IMR-90 (cell line): Measurements from ENCODE around the gene UBE2N. TPM values are rescaled to one million over a fixed set of nuclear protein-coding genes. Genes with fewer than 3 reads are reported as not detected.

Experiments
- ATAC-seq: fragments of 200-7000 bp; cut with Tn5 transposase; 2 replicates; pipeline ENCODE4 v1.9.1; 2020; ENCODE audit warnings: low read depth, mild to moderate bottlenecking, moderate library complexity
- BruUV-seq: library from RNA; stranded (reverse); fragments of 400-500 nt; replicated peaks from 2 replicates; lab custom pipeline; 2021; lab: Mats Ljungman, UMichigan
- CTCF ChIA-PET: fragments of 300-600 bp; formaldehyde crosslinking; extraction: SDS; loops from one replicate; lab custom pipeline; 2021; ENCODE audit warnings: antibody characterized with exemption; lab: Yijun Ruan, JAX
- POLR2A ChIA-PET: fragments of 300-600 bp; sonication (Branson Sonifier 250); formaldehyde crosslinking; loops from one replicate; lab custom pipeline; 2022; ENCODE audit warnings: antibody characterized with exemption; ENCODE audit not compliant: unreplicated experiment; lab: Charles Lee
- DNase-seq: peaks from one replicate; pipeline ENCODE4 v3.0.0; 2013
- H2AFZ ChIP-seq: replicated peaks from 2 replicates; pipeline ENCODE3; 2013; ENCODE audit warnings: low read length, mild to moderate bottlenecking; ENCODE audit not compliant: poor library complexity
- H2AK5ac ChIP-seq: 2 replicates; pipeline ENCODE4 v1.6.1; 2013; ENCODE audit warnings: low read depth, low read length, inconsistent platforms
- H2AK9ac ChIP-seq: replicated peaks from 2 replicates; pipeline ENCODE3; 2013; ENCODE audit warnings: mild to moderate bottlenecking, low read depth, low read length, moderate library complexity; ENCODE audit not compliant: poor library complexity
- H2BK120ac ChIP-seq: 2 replicates; pipeline ENCODE4 v1.6.1; 2013; ENCODE audit warnings: low read depth, low read length, inconsistent platforms
- H2BK15ac ChIP-seq: 3 replicates; pipeline ENCODE4 v1.6.1; 2013; ENCODE audit warnings: low read depth, low read length, inconsistent platforms
- H2BK20ac ChIP-seq: 2 replicates; pipeline ENCODE4 v1.6.1; 2013; ENCODE audit warnings: low read depth, mild to moderate bottlenecking, inconsistent platforms, low read length, moderate library complexity
- H2BK5ac ChIP-seq: 2 replicates; pipeline ENCODE4 v1.6.1; 2013; ENCODE audit warnings: mild to moderate bottlenecking, low read depth, low read length, inconsistent platforms; ENCODE audit not compliant: poor library complexity, severe bottlenecking
- H3K14ac ChIP-seq: replicated peaks from 2 replicates; pipeline ENCODE4 v1.6.1; 2013; ENCODE audit warnings: low read depth, low read length, inconsistent platforms
- H3K18ac ChIP-seq: 2 replicates; pipeline ENCODE4 v1.6.1; 2013; ENCODE audit warnings: low read depth, low read length, control low read depth
- H3K23ac ChIP-seq: 2 replicates; pipeline ENCODE4 v1.6.1; 2013; ENCODE audit warnings: low read depth, low read length, inconsistent platforms
- H3K27ac ChIP-seq: 2 replicates; pipeline ENCODE4 v1.5.1; 2013; ENCODE audit warnings: mild to moderate bottlenecking, control low read depth, low read length; ENCODE audit not compliant: insufficient read depth
- H3K27me3 ChIP-seq: 2 replicates; pipeline ENCODE4 v1.6.1; 2013; ENCODE audit warnings: low read length; ENCODE audit not compliant: control insufficient read depth, insufficient read depth
- H3K36me3 ChIP-seq: 2 replicates; pipeline ENCODE4 v1.6.1; 2013; ENCODE audit warnings: low read length, mixed read lengths; ENCODE audit not compliant: control insufficient read depth, insufficient read depth
- H3K4ac ChIP-seq: 2 replicates; pipeline ENCODE4 v1.6.1; 2013; ENCODE audit warnings: low read depth, low read length, inconsistent platforms
- H3K4me1 ChIP-seq: 2 replicates; pipeline ENCODE4 v1.6.1; 2013; ENCODE audit warnings: low read length, mixed read lengths; ENCODE audit not compliant: control insufficient read depth, insufficient read depth
- H3K4me2 ChIP-seq: 2 replicates; pipeline ENCODE4 v1.6.1; 2013; ENCODE audit warnings: low read depth, mild to moderate bottlenecking, control low read depth, low read length, moderate library complexity
- H3K4me3 ChIP-seq: 2 replicates; pipeline ENCODE4 v1.5.1; 2013; ENCODE audit warnings: low read depth, mild to moderate bottlenecking, control low read depth, low read length, moderate library complexity; ENCODE audit not compliant: insufficient read depth
- H3K56ac ChIP-seq: 2 replicates; pipeline ENCODE4 v1.6.1; 2013; ENCODE audit warnings: low read length, inconsistent platforms; ENCODE audit not compliant: insufficient read depth; ENCODE audit errors: extremely low read depth
- H3K79me1 ChIP-seq, 2 experiments: 2 replicates each; pipeline ENCODE4 v1.6.1; 2013; ENCODE audit warnings: low read length in 2 of 2, inconsistent platforms in 1 of 2, low read depth in 1 of 2
- H3K9ac ChIP-seq: 2 replicates; pipeline ENCODE4 v1.6.1; 2013; ENCODE audit warnings: low read depth, low read length, control low read depth
- H3K9me1 ChIP-seq: 2 replicates; pipeline ENCODE4 v1.6.1; 2013; ENCODE audit warnings: low read length, inconsistent platforms; ENCODE audit not compliant: insufficient read depth
- H3K9me3 ChIP-seq: 2 replicates; pipeline ENCODE4 v1.6.1; 2013; ENCODE audit warnings: low read length; ENCODE audit not compliant: control insufficient read depth, insufficient read depth
- H4K20me1 ChIP-seq: 2 replicates; pipeline ENCODE4 v1.6.1; 2013; ENCODE audit warnings: low read length, inconsistent platforms; ENCODE audit not compliant: insufficient read depth
- H4K5ac ChIP-seq: 2 replicates; pipeline ENCODE4 v1.6.1; 2013; ENCODE audit warnings: mild to moderate bottlenecking, low read depth, low read length, control low read depth
- H4K8ac ChIP-seq, 2 experiments: 2 replicates each; pipeline ENCODE4 v1.6.1; 2013; ENCODE audit warnings: low read depth in 2 of 2, low read length in 2 of 2, control low read depth in 1 of 2, inconsistent platforms in 1 of 2
- H4K91ac ChIP-seq: 2 replicates; pipeline ENCODE4 v1.6.1; 2013; ENCODE audit warnings: low read depth, low read length, inconsistent platforms; ENCODE audit not compliant: insufficient read depth
- BHLHE40 ChIP-seq: fragments of 150-350 bp; IDR thresholded peaks from 2 replicates; pipeline ENCODE4 v1.6.1; 2016; ENCODE audit warnings: mild to moderate bottlenecking, low read depth, low read length
- CEBPB ChIP-seq: IDR thresholded peaks from 2 replicates; pipeline ENCODE4 v1.6.1; 2012; ENCODE audit warnings: low read depth, low read length, improper control_type of control experiment
- CHD1 ChIP-seq: IDR thresholded peaks from 2 replicates; pipeline ENCODE4 v1.6.1; 2012; ENCODE audit warnings: low read depth, low read length, improper control_type of control experiment
- FOS ChIP-seq: fragments of 150-350 bp; IDR thresholded peaks from 2 replicates; pipeline ENCODE4 v1.6.1; 2016; ENCODE audit warnings: low read depth, low read length
- MAZ ChIP-seq: IDR thresholded peaks from 2 replicates; pipeline ENCODE4 v1.6.1; 2012; ENCODE audit warnings: low read depth, mild to moderate bottlenecking, low read length, improper control_type of control experiment, moderate library complexity, borderline replicate concordance
- MXI1 ChIP-seq: IDR thresholded peaks from 2 replicates; pipeline ENCODE4 v1.6.1; 2012; ENCODE audit warnings: low read depth, mild to moderate bottlenecking, low read length, moderate library complexity, borderline replicate concordance
- POLR2A ChIP-seq: IDR thresholded peaks from 2 replicates; pipeline ENCODE4 v1.6.1; 2012; ENCODE audit warnings: mild to moderate bottlenecking, low read depth, low read length
- RAD21 ChIP-seq: IDR thresholded peaks from 2 replicates; pipeline ENCODE4 v1.6.1; 2012; ENCODE audit warnings: low read length, improper control_type of control experiment
- RCOR1 ChIP-seq: IDR thresholded peaks from 2 replicates; pipeline ENCODE4 v1.6.1; 2012; ENCODE audit warnings: mild to moderate bottlenecking, low read length, improper control_type of control experiment; ENCODE audit not compliant: insufficient replicate concordance
- RFX5 ChIP-seq: IDR thresholded peaks from 2 replicates; pipeline ENCODE4 v1.8.0; 2012; ENCODE audit warnings: low read depth, mild to moderate bottlenecking, low read length, moderate library complexity
- SMC3 ChIP-seq: fragments of 150-350 bp; IDR thresholded peaks from 2 replicates; pipeline ENCODE4 v1.6.1; 2016; ENCODE audit warnings: low read depth, mild to moderate bottlenecking, antibody characterized with exemption, low read length, moderate library complexity
- dilution Hi-C: fragments of 300-500 bp; cut with HindIII; formaldehyde crosslinking; loops from one replicate; pipeline ENCODE4 v1.14.3; 2018; ENCODE audit warnings: low sequenced_read_pairs; ENCODE audit not compliant: unreplicated experiment
- in situ Hi-C: fragments of 300-500 bp; cut with MboI; formaldehyde crosslinking; loops from 3 replicates; pipeline ENCODE4 v1.14.3; 2019; ENCODE audit warnings: low sequenced_read_pairs, inconsistent platforms, mixed read lengths
- intact Hi-C: fragments of 100-400 bp; cut with micrococcal nuclease; formaldehyde crosslinking; loops from 2 replicates; pipeline ENCODE4 v1.10.0; 2022
- polyA plus RNA-seq, 3 experiments: library from polyadenylated mRNA; depleted of rRNA; stranded (reverse); fragments of >200 nt; gene quantifications; 2 replicates each; pipeline ENCODE4 v1.2.3, GENCODE V29; 2012; ENCODE audit warnings: low replicate concordance in 1 of 3
- total RNA-seq: library from RNA; depleted of rRNA; stranded (reverse); fragments of >200 nt; gene quantifications from 2 replicates; pipeline ENCODE4 v1.2.3, GENCODE V29; 2012
- TF ChIP-seq, protein P1 (sequence below): fragments of 150-350 bp; IDR thresholded peaks from 2 replicates; pipeline ENCODE4 v1.6.1; 2017; ENCODE audit warnings: mild to moderate bottlenecking, antibody characterized with exemption, low read length, low read depth
- TF ChIP-seq, protein P2 (sequence below): conservative IDR thresholded peaks from 2 replicates; pipeline ENCODE4 v1.5.1; 2012; ENCODE audit warnings: mild to moderate bottlenecking, low read depth, low read length, improper control_type of control experiment
- TF ChIP-seq, protein P3 (sequence below): fragments of 150-350 bp; IDR thresholded peaks from 2 replicates; pipeline ENCODE4 v1.6.1; 2016; ENCODE audit warnings: low read depth, mild to moderate bottlenecking, low read length, moderate library complexity, borderline replicate concordance

Gene UBE2N
- total and polyA plus RNA-seq, 2 of the 4 experiments (the other 2 are of a cell fraction), result 64.5 to 103 TPM

DNA sequence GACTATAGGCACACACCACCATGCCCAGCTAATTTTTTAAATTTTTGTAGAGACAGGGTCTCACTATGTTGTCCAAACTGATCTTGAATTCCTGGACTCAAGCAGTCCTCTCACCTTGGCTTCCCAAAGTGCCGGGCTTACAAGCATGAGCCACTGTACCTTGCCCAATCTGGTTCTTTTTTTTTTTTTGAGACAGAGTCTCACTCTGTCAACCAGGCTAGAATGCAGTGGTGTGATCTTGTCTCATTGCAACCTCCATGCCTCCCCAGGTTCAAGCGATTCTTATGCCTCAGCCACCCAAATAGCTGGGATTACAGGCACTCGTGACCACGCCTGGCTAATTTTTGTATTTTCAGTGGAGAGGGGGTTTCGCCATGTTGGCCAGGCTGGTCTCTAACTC, 41.0 kb upstream of the UBE2N start (continued):
- TF ChIP-seq, protein P1, sequence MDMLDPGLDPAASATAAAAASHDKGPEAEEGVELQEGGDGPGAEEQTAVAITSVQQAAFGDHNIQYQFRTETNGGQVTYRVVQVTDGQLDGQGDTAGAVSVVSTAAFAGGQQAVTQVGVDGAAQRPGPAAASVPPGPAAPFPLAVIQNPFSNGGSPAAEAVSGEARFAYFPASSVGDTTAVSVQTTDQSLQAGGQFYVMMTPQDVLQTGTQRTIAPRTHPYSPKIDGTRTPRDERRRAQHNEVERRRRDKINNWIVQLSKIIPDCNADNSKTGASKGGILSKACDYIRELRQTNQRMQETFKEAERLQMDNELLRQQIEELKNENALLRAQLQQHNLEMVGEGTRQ, result no peak
- no peak for TF ChIP-seq FOS

DNA sequence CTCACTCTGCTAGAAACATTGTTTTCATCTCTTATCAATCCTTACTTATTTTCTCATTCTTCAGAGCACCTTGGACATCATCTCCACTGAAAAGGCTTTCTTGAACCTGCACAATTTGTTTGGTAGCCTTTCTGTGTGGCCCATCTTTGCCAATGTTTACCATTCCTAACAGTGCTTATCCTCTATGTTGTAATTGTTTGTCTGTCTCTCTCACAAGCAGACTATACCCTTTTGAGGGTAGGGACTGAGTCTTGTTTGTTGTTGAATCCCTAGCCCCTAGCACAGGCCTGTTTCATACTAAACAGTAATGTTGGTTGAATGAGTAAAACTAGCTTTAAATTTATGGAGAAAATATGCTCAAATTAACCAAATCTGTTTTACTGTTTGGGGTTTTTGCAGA, 34.8 kb upstream of the UBE2N start:
- no peaks in the 10 kb centered on the region for H3K4me1 ChIP-seq
- no peak overlapping the region for H3K4me2 ChIP-seq
- POLR2A ChIA-PET, result no interaction called here
- no peak overlapping the region for H3K14ac ChIP-seq
- peaks cover 9 to 38% of the 10 kb centered on the region in 2 experiments for H3K79me1 ChIP-seq
- no peaks in the 10 kb centered on the region for H3K9me3 ChIP-seq
- H2BK20ac ChIP-seq, result no peak overlapping the region
- peak overlapping the region; percentile 80; the same call in 1 of the 2 replicates for H3K23ac ChIP-seq
- H3K9me1 ChIP-seq, result peaks cover 5% of the 10 kb centered on the region; the same call in 1 of the 2 replicates
- intact Hi-C loops, result no loop called here
- H4K91ac ChIP-seq, result no peak overlapping the region
- H2BK15ac ChIP-seq, result no peak overlapping the region
- H3K4me3 ChIP-seq, result no peak overlapping the region
- H3K27me3 ChIP-seq, result no peaks in the 10 kb centered on the region
- H3K18ac ChIP-seq, result no peak overlapping the region
- dilution Hi-C loops, result no loop called here
- no peak overlapping the region for H2AK5ac ChIP-seq
- no peak overlapping the region for H2AFZ ChIP-seq
- H3K56ac ChIP-seq, result no peak overlapping the region
- BruUV-seq, result no TSS peak
- H3K27ac ChIP-seq, result no peak overlapping the region
- H2AK9ac ChIP-seq, result no peak overlapping the region
- CTCF ChIA-PET, result interaction anchor here (0.9 kb wide), 1 partner anchor 20 kb away, joined by 7 read pairs; no protein-coding TSS in a partner anchor
- no peak overlapping the region for H3K4ac ChIP-seq
- DNase-seq, result no peak
- H4K8ac ChIP-seq, result no peak overlapping the region
- H4K5ac ChIP-seq, result no peak overlapping the region
- in situ Hi-C loops, result no loop called here
- ATAC-seq, result no peak
- H2BK5ac ChIP-seq, result no peak overlapping the region
- H3K36me3 ChIP-seq, result peaks cover 27% of the 10 kb centered on the region
- H2BK120ac ChIP-seq, result no peak overlapping the region
- H4K20me1 ChIP-seq, result no peaks in the 10 kb centered on the region; the same call in 1 of the 2 replicates
- no peak overlapping the region for H3K9ac ChIP-seq
- TF ChIP-seq MAZ, result no peak
- TF ChIP-seq RAD21, result no peak
- TF ChIP-seq CHD1, result no peak
- no peak for TF ChIP-seq MXI1
- TF ChIP-seq, protein P2, sequence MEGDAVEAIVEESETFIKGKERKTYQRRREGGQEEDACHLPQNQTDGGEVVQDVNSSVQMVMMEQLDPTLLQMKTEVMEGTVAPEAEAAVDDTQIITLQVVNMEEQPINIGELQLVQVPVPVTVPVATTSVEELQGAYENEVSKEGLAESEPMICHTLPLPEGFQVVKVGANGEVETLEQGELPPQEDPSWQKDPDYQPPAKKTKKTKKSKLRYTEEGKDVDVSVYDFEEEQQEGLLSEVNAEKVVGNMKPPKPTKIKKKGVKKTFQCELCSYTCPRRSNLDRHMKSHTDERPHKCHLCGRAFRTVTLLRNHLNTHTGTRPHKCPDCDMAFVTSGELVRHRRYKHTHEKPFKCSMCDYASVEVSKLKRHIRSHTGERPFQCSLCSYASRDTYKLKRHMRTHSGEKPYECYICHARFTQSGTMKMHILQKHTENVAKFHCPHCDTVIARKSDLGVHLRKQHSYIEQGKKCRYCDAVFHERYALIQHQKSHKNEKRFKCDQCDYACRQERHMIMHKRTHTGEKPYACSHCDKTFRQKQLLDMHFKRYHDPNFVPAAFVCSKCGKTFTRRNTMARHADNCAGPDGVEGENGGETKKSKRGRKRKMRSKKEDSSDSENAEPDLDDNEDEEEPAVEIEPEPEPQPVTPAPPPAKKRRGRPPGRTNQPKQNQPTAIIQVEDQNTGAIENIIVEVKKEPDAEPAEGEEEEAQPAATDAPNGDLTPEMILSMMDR, result no peak
- TF ChIP-seq CEBPB, result no peak
- TF ChIP-seq RFX5, result no peak
- TF ChIP-seq POLR2A, result no peak
- TF ChIP-seq, protein P1, result no peak
- TF ChIP-seq BHLHE40, result no peak
- TF ChIP-seq RCOR1, result no peak
- TF ChIP-seq SMC3, result no peak
- TF ChIP-seq, protein P3, sequence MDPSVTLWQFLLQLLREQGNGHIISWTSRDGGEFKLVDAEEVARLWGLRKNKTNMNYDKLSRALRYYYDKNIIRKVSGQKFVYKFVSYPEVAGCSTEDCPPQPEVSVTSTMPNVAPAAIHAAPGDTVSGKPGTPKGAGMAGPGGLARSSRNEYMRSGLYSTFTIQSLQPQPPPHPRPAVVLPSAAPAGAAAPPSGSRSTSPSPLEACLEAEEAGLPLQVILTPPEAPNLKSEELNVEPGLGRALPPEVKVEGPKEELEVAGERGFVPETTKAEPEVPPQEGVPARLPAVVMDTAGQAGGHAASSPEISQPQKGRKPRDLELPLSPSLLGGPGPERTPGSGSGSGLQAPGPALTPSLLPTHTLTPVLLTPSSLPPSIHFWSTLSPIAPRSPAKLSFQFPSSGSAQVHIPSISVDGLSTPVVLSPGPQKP, result no peak
